Subcutaneous adipose tissue (tissue), 4 donors: Measurements from ENCODE around the gene PKN2. TPM values are rescaled to one million over a fixed set of nuclear protein-coding genes. Genes with fewer than 3 reads are reported as not detected.

Experiments used
- total RNA-seq, 4 donors: library from RNA; depleted of rRNA; stranded (reverse); fragments of >200 nt; gene quantifications; one replicate each; pipeline ENCODE4 v1.1.0, GENCODE V29; 2016
- TF ChIP-seq, protein P1 (sequence below): fragments of 450-650 bp; IDR thresholded peaks from one replicate; pipeline ENCODE4 v1.5.1; 2016; ENCODE audit warnings: low read depth, mild to moderate bottlenecking, control low read depth, antibody characterized with exemption, moderate library complexity

Gene PKN2
- total RNA-seq, 4 donors from 2014 or later = 47.3 to 89.2 (median 58.2) TPM

DNA sequence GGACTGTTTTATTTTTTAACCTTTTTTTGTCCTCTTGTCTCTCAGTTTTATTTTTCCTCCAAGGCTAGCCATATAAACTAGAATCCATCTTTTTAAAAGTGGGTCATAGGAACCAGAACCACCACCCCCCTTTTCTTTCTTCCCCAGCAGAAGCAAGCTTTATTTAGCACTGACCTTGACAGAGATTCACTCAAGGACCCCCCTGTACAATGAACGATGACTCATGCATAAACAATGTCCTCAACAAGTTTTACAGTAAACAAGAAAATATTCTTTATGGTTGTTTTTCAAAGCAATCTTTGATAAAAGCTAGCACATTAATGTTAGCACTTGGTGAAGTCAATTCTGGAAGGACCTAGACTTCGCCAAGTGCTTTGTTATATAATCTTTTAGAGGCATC, 14.1 kb downstream of the PKN2 start:
- TF ChIP-seq, protein P1, sequence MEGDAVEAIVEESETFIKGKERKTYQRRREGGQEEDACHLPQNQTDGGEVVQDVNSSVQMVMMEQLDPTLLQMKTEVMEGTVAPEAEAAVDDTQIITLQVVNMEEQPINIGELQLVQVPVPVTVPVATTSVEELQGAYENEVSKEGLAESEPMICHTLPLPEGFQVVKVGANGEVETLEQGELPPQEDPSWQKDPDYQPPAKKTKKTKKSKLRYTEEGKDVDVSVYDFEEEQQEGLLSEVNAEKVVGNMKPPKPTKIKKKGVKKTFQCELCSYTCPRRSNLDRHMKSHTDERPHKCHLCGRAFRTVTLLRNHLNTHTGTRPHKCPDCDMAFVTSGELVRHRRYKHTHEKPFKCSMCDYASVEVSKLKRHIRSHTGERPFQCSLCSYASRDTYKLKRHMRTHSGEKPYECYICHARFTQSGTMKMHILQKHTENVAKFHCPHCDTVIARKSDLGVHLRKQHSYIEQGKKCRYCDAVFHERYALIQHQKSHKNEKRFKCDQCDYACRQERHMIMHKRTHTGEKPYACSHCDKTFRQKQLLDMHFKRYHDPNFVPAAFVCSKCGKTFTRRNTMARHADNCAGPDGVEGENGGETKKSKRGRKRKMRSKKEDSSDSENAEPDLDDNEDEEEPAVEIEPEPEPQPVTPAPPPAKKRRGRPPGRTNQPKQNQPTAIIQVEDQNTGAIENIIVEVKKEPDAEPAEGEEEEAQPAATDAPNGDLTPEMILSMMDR = no peak

DNA sequence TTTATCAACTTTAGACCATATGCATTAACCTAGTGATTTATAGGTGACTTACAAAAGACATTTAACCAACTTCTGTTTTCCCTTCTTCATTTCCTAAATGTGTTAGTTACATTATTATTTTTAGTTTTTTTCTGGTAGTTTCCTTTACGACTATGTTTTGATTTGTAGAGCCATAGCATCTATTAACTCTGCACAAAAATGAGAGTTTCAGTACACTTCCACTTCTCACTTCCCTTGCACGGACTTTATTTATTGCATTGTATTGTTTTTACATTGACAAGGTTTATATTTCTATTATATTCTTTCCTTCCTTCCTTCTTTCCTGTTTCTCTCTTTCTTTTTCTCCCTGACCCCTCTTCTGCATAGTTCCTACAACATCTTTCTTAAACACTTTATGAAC, 14.7 kb downstream of the PKN2 start:
- TF ChIP-seq, protein P1 = no peak

DNA sequence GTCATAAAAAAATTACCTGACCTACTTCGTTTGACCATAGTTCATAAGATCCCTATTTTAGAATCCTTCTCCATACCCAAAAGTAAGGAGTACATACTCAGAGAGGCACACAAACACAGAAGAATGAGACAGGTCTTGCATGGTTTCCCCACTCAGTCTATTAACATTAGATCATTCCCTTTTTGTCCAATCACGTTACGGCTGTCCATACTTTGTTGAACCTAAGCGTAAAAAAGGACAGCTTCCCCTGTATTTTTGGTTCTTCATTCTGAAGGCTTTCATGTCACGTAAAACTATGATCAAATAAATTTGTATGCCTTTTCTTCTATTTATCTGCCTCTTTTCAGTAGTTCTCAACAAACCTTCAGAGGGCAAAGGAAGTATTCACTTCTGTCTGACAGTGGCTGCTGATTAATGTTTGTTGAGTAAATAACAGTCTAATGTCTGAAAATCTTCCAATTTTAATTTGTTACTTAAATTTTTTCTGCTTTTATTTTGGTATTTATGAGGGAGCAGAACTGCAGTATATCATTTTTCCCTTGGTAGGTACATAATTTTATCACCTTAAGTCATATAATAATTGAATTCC, 16.4 kb downstream of the PKN2 start:
- TF ChIP-seq, protein P1 = no peak

DNA sequence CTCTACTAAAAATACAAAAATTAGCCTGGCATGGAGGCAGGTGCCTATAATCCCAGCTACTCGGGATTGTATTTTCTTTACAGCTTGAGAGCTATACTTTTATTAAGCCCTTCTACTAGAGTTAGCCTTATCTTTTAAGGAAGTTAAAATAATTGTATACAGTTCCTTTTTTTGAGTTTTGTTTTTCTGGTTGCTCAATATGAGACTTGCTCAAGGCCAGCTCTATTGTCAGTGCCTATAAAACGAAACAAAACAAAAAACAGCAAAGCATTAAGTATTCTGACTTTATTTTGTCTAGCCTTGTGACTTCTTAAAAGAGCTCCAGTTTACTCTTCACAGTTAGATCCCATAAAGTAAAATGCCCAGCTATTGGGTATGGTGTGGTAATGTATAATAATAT, 17.2 kb downstream of the PKN2 start:
- TF ChIP-seq, protein P1 = no peak

DNA sequence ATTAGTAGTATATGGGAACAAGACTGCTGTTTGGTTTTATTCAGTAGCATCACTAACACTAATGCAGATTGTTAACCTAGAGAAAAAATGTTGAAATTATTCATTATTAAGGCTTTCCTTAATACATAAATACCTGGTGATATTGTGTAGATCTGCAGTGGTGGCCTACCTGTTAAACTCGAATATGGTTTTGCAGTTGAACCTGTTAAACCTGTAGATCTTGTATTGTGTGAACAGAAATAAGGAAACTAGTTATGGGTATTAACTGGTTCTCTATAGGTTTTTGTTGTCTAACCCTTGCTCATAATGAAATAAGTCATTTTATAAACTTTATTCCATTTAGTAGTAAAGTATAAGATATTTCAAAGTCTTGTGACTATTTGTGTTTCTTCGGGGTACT, 23.9 kb downstream of the PKN2 start:
- TF ChIP-seq, protein P1 = no peak

DNA sequence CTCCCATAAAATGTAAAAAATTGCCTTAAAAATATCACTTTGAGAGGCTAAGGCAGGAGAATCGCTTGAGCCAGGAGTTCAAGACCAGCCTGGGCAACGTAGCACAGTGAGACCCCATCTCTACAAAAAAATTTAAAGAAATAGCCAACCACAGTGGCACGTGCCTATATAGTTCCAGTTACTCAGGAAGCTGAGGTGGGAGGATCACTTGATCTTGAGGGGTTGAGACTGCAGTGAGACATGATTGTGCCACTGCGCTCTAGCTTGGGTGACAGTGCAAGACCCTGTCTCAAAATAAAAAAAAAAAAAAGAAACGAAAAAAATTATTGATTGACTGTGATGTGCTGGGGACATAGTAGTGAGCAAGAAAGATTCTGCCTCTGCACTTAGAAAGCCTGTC, 38.4 kb downstream of the PKN2 start:
- TF ChIP-seq, protein P1 = no peak

DNA sequence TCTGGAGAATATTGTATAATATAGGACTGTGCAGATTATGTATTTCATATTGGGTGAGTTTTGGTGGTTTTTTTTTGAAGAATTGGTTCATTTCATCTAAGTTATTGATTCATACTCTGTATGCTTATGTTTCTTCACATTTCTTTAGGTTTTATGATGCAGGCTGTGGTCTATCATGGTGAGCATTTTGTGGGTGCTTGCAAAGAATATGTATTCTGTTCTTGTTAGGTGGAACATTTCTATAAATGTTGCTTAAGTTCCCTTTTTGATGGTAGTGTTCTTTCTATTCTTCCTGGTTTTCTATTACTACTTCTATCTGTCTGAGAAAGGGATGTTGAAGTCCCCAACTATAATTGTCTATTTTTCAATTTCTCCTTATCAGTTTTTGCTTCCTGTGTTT, 42.6 kb downstream of the PKN2 start:
- TF ChIP-seq, protein P1 = no peak
